HepG2 (cell line): Measurements from ENCODE around the gene GDF15. TPM values are rescaled to one million over a fixed set of nuclear protein-coding genes. Genes with fewer than 3 reads are reported as not detected.
A peak's percentile ranks its signal among the peaks of the same experiment; 100 is the strongest.

Source experiments
- ATAC-seq: fragments of 200-7000 bp; cut with Tn5 transposase; 3 replicates; pipeline ENCODE4 v1.9.1; 2020; ENCODE audit warnings: mild to moderate bottlenecking, moderate library complexity
- BruUV-seq: library from RNA; stranded (reverse); fragments of 400-500 nt; replicated peaks from 2 replicates; lab custom pipeline; 2021; lab: Mats Ljungman, UMichigan
- CTCF ChIA-PET: fragments of 300-600 bp; formaldehyde crosslinking; extraction: SDS; loops from one replicate; lab custom pipeline; 2021; ENCODE audit warnings: low total read pairs, inconsistent platforms, low intra/inter-chr PET ratio; lab: Yijun Ruan, JAX
- POLR2A ChIA-PET: fragments of 350-600 bp; sonication (Branson Sonifier 250); formaldehyde crosslinking; loops from one replicate; lab custom pipeline; 2020; ENCODE audit warnings: antibody characterized with exemption, inconsistent platforms; lab: Yijun Ruan, JAX
- DNase-seq: peaks from one replicate; pipeline ENCODE4 v3.0.0-alpha.2; 2015; ENCODE audit warnings: low spot score
- FAIRE-seq: peaks from 3 replicates; lab custom pipeline; 2011; peaks lifted over from hg19 to GRCh38; lab: Jason Lieb, UNC
- H2AFZ ChIP-seq: one replicate; pipeline ENCODE4 v1.6.1; 2011; ENCODE audit warnings: low read length, inconsistent platforms
- H3K27ac ChIP-seq: fragments of 300-600 bp; 3 replicates; pipeline ENCODE4 v1.8.0; 2011; ENCODE audit warnings: mixed run types, mild to moderate bottlenecking, mixed read lengths, low read length, inconsistent platforms; ENCODE audit not compliant: insufficient read depth; ENCODE audit errors: extremely low read length
- H3K27me3 ChIP-seq, 2 experiments: fragments of 200-600 bp in 1 of 2; 2 replicates in 1 of 2; 3 replicates in 1 of 2; pipeline versions ENCODE4 v1.6.0 to v1.8.0; 2011; ENCODE audit warnings: low read length in 2 of 2, mild to moderate bottlenecking in 2 of 2, moderate library complexity in 2 of 2, inconsistent platforms in 1 of 2; ENCODE audit not compliant: insufficient read depth in 2 of 2, control insufficient read depth in 1 of 2
- H3K36me3 ChIP-seq, 2 experiments: fragments of 200-600 bp in 1 of 2; replicated peaks in 1 of 2; 2 replicates in 1 of 2; 3 replicates in 1 of 2; pipeline versions ENCODE4 v1.5.1 to v1.8.0; 2011; ENCODE audit warnings: low read length in 2 of 2, inconsistent platforms in 1 of 2; ENCODE audit not compliant: insufficient read depth in 2 of 2, control insufficient read depth in 1 of 2
- H3K4me1 ChIP-seq: 2 replicates; pipeline ENCODE4 v1.5.1; 2012; ENCODE audit warnings: low read length, inconsistent platforms; ENCODE audit not compliant: insufficient read depth
- H3K4me2 ChIP-seq: 2 replicates; pipeline ENCODE4 v1.6.0; 2011; ENCODE audit warnings: low read depth, low read length, inconsistent platforms
- H3K4me3 ChIP-seq, 3 experiments: fragments of 200-600 bp in 1 of 3; sonication (generic), shearing (Covaris generic) in 1 of 3; replicated peaks in 1 of 3; 2 replicates each; pipeline ENCODE4 v1.5.1; 2011 to 2016; ENCODE audit warnings: low read length in 3 of 3, inconsistent platforms in 2 of 3, low read depth in 2 of 3, mild to moderate bottlenecking in 2 of 3, control low read depth in 1 of 3, mixed read lengths in 1 of 3; ENCODE audit not compliant: insufficient read depth in 1 of 3
- H3K79me2 ChIP-seq: one replicate; pipeline ENCODE4 v1.6.1; 2011; ENCODE audit warnings: low read length, inconsistent platforms; ENCODE audit not compliant: insufficient read depth
- H3K9ac ChIP-seq: 2 replicates; pipeline ENCODE4 v1.6.0; 2011; ENCODE audit warnings: mild to moderate bottlenecking, low read depth, low read length, inconsistent platforms; ENCODE audit not compliant: insufficient read depth
- H3K9me3 ChIP-seq: 2 replicates; pipeline ENCODE4 v1.5.1; 2012; ENCODE audit warnings: mild to moderate bottlenecking, low read length
- H4K20me1 ChIP-seq: 2 replicates; pipeline ENCODE4 v1.6.0; 2011; ENCODE audit warnings: inconsistent platforms, mild to moderate bottlenecking, low read length, moderate library complexity; ENCODE audit not compliant: insufficient read depth
- CCAR2 ChIP-seq: fragments of 200-400 bp; formaldehyde crosslinking; optimal IDR thresholded peaks from 2 replicates; pipeline ENCODE3; 2018; ENCODE audit warnings: low read depth, mild to moderate bottlenecking, low read length, moderate library complexity
- MAFG ChIP-seq: sonication (generic); formaldehyde crosslinking; IDR thresholded peaks from 2 replicates; pipeline ENCODE4 v1.5.1; 2020; ENCODE audit warnings: mild to moderate bottlenecking, missing genetic modification reagents
- MAZ ChIP-seq, 2 experiments: sonication (generic) in 1 of 2; formaldehyde crosslinking in 1 of 2; IDR thresholded peaks; 2 replicates each; pipeline versions ENCODE4 v1.5.0 to v1.6.1; 2012 to 2020; ENCODE audit warnings: low read depth in 2 of 2, mild to moderate bottlenecking in 2 of 2, borderline replicate concordance in 1 of 2, improper control_type of control experiment in 1 of 2, low read length in 1 of 2, missing genetic modification reagents in 1 of 2, moderate library complexity in 1 of 2
- MED1 ChIP-seq: sonication (generic); formaldehyde crosslinking; IDR thresholded peaks from 2 replicates; pipeline ENCODE4 v1.4.0; 2020; ENCODE audit warnings: missing genetic modification reagents
- NRL ChIP-seq: sonication (generic); formaldehyde crosslinking; IDR thresholded peaks from 2 replicates; pipeline ENCODE4 v1.5.0; 2020; ENCODE audit warnings: missing genetic modification reagents, mild to moderate bottlenecking, moderate library complexity, borderline replicate concordance
- RFX1 ChIP-seq: fragments of 450-650 bp; IDR thresholded peaks from 2 replicates; pipeline ENCODE4 v1.6.1; 2017
- RXRA ChIP-seq: sonication (generic); formaldehyde crosslinking; IDR thresholded peaks from 2 replicates; pipeline ENCODE4 v1.5.1; 2020; ENCODE audit warnings: missing genetic modification reagents
- SAP130 ChIP-seq: IDR thresholded peaks from 2 replicates; pipeline ENCODE4 v1.6.1; 2016; ENCODE audit warnings: low read depth
- ZBTB3 ChIP-seq: sonication (generic); formaldehyde crosslinking; IDR thresholded peaks from 2 replicates; pipeline ENCODE4 v1.4.0; 2020; ENCODE audit warnings: low read depth, mild to moderate bottlenecking, moderate library complexity, missing genetic modification reagents, borderline replicate concordance
- ZNF569 ChIP-seq: sonication (generic); formaldehyde crosslinking; IDR thresholded peaks from 2 replicates; pipeline ENCODE4 v1.5.0; 2020; ENCODE audit warnings: mild to moderate bottlenecking, missing genetic modification reagents, moderate library complexity, borderline replicate concordance
- ZNF766 ChIP-seq: sonication (generic); formaldehyde crosslinking; IDR thresholded peaks from 2 replicates; pipeline ENCODE4 v1.5.0; 2020; ENCODE audit warnings: missing genetic modification reagents, borderline replicate concordance
- ZNF792 ChIP-seq: IDR thresholded peaks from 2 replicates; pipeline ENCODE4 v1.6.1; 2016
- ZSCAN22 ChIP-seq: sonication (generic); formaldehyde crosslinking; IDR thresholded peaks from 2 replicates; pipeline ENCODE4 v1.4.0; 2020; ENCODE audit warnings: mild to moderate bottlenecking, missing genetic modification reagents
- WGBS: methylation state at CpG from one replicate; pipeline ENCODE4 v1.1.6; 2017; ENCODE audit warnings: low lambda C conversion rate; 5-methylcytosine and 5-hydroxymethylcytosine counted together
- in situ Hi-C: cut with HindIII; loops from 2 replicates; pipeline ENCODE4 v1.10.0; 2017; ENCODE audit warnings: low pct_unique_long_range_greater_than_20kb; ENCODE audit not compliant: extremely low pct_ligation_motif_present
- intact Hi-C: fragments of 100-400 bp; cut with micrococcal nuclease; formaldehyde crosslinking; loops from one replicate; pipeline ENCODE4 v1.10.0; 2022; ENCODE audit not compliant: unreplicated experiment
- polyA plus RNA-seq, 8 experiments: library from polyadenylated mRNA; depleted of rRNA in 3 of 8; stranded (reverse) in 7 of 8; unstranded in 1 of 8; fragments of >200 nt; fragmentation: Illumina TruSeq in 4 of 8; extraction: Trizol in 4 of 8; gene quantifications; 2 replicates each; pipeline versions ENCODE4 v1.2.1 to v1.2.3, GENCODE V29; 2011 to 2016; ENCODE audit warnings: low read depth in 4 of 8, missing spikeins in 1 of 8, mixed read lengths in 1 of 8; ENCODE audit not compliant: insufficient read depth in 1 of 8
- total RNA-seq, 5 experiments: library from RNA; depleted of rRNA; stranded (reverse); fragments of >200 nt; fragmentation: Illumina TruSeq; extraction: Trizol; gene quantifications; 2 replicates each; pipeline ENCODE4 v1.2.3, GENCODE V29; 2016; ENCODE audit warnings: low read depth in 1 of 5
- TF ChIP-seq, protein P1 (sequence below): sonication (generic); formaldehyde crosslinking; IDR thresholded peaks from 2 replicates; pipeline ENCODE4 v1.4.0; 2020; ENCODE audit warnings: missing genetic modification reagents, borderline replicate concordance
- TF ChIP-seq, protein P2 (sequence below): sonication (generic); formaldehyde crosslinking; IDR thresholded peaks from 2 replicates; pipeline ENCODE4 v1.4.0; 2020; ENCODE audit warnings: missing genetic modification reagents
- TF ChIP-seq, protein P3 (sequence below): IDR thresholded peaks from 2 replicates; pipeline ENCODE4 v1.6.1; 2012; ENCODE audit warnings: low read depth, low read length, improper control_type of control experiment

Gene GDF15
- total and polyA plus RNA-seq, 2 of the 13 experiments (the other 11 are each of a cell fraction or from before 2014, with no cell fraction given) = 146 to 422 TPM

DNA sequence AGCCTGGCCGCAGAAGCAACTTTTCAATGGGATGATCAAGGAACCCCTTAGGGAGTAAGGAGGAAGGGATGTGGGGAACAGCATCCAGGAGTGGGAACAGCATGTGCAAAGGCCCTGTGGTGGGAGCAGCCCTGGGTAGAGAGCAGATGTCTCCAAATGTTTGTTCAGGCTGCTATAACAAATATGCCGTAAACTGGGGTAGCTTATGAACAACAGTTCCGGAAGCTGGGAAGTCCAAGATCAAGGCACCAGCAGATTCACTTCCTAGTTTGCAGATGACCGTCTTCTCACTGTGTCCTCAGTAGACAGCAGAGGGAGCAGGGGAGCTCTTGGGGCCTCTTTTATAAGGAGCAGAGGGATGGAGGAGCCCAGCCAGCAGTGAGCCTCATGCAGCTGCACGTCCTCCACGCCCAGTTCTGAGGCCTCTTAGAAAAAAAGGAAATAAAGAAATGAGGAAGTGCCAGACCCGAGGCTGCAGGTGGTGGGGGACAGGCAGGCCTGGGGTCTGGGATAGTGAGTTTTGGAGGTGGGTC, 15.7 kb downstream of the GDF15 start:
- H3K4me1 ChIP-seq = peaks cover 54% of the 10 kb centered on the region
- H3K79me2 ChIP-seq = no peaks in the 10 kb centered on the region
- H3K36me3 ChIP-seq = no peaks in the 10 kb centered on the region
- no TSS peak for BruUV-seq
- H2AFZ ChIP-seq = no peak overlapping the region
- no peaks in the 10 kb centered on the region for H4K20me1 ChIP-seq
- CTCF ChIA-PET = interaction anchor here (1.3 to 1.6 kb wide), 2 partner anchors 9 to 52 kb away, joined by 6 to 11 read pairs; no protein-coding TSS in a partner anchor
- H3K27me3 ChIP-seq = peaks cover 0 to 17% of the 10 kb centered on the region in 2 experiments; a peak in 4 of 5 replicates
- FAIRE-seq = peak; percentile 72
- H3K4me2 ChIP-seq = peak overlapping the region; percentile 86
- POLR2A ChIA-PET = interaction anchor here (0.7 to 2.3 kb wide), 9 partner anchors 9 to 63 kb away, joined by 3 to 22 read pairs (median 4); partner anchors contain the start of genes GDF15 and PGPEP1
- peak; percentile 76 for ATAC-seq
- peak; percentile 76 for DNase-seq
- peak overlapping the region; percentile 34; the same call in 1 of the 2 replicates for H3K9ac ChIP-seq
- in situ Hi-C loops (loop anchor here (10.0 kb wide), 1 partner anchor 57 kb away; the partner anchor contains the start of gene PGPEP1), intact Hi-C loops (loop anchor here (5.0 kb wide), 1 partner anchor 54 kb away; no protein-coding TSS in a partner anchor)
- H3K27ac ChIP-seq = no peak overlapping the region
- H3K4me3 ChIP-seq = peak overlapping the region; percentile 28 to 63 (median 35); a peak in 5 of 6 replicates
- no peaks in the 10 kb centered on the region for H3K9me3 ChIP-seq
- WGBS = 15% methylated on average over 7 of the region's 7 CpGs
- TF ChIP-seq NRL (no peak), SAP130 (CRISPR knock-in tag) (peak; percentile 43; the same call in 1 of the 2 replicates), CCAR2 (no peak), ZNF569 (CRISPR knock-in tag) (no peak), ZNF792 (CRISPR knock-in tag) (0 out of 2 replicates have a peak, but pooled peaks have one; percentile 25), ZSCAN22 (no peak), MED1 (CRISPR knock-in tag) (peak; percentile 47), MAZ (IDR thresholded peaks at IDR 0.05; ENCODE audit: borderline replicate concordance, low read depth, low read length) (peak; percentile 23; the same call in 1 of the 2 replicates), MAZ (CRISPR knock-in tag; IDR thresholded peaks at IDR 0.05; ENCODE audit: low read depth) (no peak), ZBTB3 (CRISPR knock-in tag) (no peak), MAFG (no peak), ZNF766 (CRISPR knock-in tag) (no peak), RFX1 (no peak), RXRA (CRISPR knock-in tag) (no peak)
- TF ChIP-seq, protein P1, sequence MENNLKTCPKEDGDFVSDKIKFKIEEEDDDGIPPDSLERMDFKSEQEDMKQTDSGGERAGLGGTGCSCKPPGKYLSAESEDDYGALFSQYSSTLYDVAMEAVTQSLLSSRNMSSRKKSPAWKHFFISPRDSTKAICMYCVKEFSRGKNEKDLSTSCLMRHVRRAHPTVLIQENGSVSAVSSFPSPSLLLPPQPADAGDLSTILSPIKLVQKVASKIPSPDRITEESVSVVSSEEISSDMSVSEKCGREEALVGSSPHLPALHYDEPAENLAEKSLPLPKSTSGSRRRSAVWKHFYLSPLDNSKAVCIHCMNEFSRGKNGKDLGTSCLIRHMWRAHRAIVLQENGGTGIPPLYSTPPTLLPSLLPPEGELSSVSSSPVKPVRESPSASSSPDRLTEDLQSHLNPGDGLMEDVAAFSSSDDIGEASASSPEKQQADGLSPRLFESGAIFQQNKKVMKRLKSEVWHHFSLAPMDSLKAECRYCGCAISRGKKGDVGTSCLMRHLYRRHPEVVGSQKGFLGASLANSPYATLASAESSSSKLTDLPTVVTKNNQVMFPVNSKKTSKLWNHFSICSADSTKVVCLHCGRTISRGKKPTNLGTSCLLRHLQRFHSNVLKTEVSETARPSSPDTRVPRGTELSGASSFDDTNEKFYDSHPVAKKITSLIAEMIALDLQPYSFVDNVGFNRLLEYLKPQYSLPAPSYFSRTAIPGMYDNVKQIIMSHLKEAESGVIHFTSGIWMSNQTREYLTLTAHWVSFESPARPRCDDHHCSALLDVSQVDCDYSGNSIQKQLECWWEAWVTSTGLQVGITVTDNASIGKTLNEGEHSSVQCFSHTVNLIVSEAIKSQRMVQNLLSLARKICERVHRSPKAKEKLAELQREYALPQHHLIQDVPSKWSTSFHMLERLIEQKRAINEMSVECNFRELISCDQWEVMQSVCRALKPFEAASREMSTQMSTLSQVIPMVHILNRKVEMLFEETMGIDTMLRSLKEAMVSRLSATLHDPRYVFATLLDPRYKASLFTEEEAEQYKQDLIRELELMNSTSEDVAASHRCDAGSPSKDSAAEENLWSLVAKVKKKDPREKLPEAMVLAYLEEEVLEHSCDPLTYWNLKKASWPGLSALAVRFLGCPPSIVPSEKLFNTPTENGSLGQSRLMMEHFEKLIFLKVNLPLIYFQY (CRISPR knock-in tag) = no peak
- TF ChIP-seq, protein P2, sequence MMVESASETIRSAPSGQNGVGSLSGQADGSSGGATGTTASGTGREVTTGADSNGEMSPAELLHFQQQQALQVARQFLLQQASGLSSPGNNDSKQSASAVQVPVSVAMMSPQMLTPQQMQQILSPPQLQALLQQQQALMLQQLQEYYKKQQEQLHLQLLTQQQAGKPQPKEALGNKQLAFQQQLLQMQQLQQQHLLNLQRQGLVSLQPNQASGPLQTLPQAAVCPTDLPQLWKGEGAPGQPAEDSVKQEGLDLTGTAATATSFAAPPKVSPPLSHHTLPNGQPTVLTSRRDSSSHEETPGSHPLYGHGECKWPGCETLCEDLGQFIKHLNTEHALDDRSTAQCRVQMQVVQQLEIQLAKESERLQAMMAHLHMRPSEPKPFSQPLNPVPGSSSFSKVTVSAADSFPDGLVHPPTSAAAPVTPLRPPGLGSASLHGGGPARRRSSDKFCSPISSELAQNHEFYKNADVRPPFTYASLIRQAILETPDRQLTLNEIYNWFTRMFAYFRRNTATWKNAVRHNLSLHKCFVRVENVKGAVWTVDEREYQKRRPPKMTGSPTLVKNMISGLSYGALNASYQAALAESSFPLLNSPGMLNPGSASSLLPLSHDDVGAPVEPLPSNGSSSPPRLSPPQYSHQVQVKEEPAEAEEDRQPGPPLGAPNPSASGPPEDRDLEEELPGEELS (CRISPR knock-in tag) = peak; percentile 52; the same call in 1 of the 2 replicates
- TF ChIP-seq, protein P3, sequence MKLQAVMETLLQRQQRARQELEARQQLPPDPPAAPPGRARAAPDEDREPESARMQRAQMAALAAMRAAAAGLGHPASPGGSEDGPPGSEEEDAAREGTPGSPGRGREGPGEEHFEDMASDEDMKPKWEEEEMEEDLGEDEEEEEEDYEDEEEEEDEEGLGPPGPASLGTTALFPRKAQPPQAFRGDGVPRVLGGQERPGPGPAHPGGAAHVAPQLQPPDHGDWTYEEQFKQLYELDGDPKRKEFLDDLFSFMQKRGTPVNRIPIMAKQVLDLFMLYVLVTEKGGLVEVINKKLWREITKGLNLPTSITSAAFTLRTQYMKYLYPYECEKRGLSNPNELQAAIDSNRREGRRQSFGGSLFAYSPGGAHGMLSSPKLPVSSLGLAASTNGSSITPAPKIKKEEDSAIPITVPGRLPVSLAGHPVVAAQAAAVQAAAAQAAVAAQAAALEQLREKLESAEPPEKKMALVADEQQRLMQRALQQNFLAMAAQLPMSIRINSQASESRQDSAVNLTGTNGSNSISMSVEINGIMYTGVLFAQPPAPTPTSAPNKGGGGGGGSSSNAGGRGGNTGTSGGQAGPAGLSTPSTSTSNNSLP = no peak
